HG02973 (cell line): ENCODE data around the gene RANGRF.

Source experiments
- ATAC-seq: cut with Tn5 transposase; IDR thresholded peaks from one replicate; pipeline ENCODE4 v1.9.1; 2021; ENCODE audit warnings: moderate library complexity; ENCODE audit not compliant: unreplicated experiment

The RANGRF gene

DNA sequence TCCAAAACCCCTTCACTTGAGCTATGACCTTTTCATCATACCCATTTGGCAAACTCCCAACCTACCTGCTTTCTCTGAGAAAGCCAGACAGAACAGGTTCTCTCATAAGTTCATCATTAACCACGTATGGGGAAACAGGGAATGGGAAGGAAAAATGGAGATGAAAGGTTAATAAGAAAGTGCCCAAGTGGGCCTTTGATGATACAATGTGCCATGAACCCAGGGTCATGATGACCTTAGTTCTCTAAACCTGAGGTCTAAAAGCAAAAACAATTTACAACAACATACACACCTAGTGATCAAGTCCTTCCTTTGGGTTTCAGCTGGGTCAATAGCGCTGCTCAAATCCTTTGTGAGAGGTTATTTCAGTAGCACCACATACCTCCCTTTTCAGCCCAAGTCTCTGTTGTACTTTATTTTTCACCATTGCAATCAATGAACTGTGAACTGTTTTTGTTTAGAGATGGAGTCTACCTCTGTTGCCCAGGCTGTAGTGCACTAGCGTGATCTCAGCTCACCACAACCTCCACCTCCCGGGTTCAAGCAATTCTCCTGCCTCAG is 14.5 kb upstream of the RANGRF start:
- no peak for ATAC-seq

DNA sequence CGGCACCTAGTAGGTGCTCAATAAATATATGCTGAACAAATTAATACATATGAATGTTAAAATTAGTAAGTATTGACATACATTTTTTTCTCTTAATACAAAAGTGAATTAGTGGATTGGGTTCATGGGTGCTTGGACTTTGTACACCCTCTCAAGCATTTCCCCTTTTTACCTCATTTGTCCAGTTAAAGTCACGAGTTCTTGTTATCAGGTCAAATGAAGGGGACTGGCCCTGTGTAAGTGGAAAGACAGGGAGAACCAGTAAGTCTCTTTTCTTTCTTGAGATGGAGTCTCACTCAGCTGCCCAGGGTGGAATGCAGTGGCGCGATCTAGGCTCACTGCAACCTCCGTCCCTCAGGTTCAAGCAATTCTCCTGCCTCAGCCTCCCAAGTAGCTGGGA is 13.7 kb upstream of the RANGRF start:
- no peak for ATAC-seq

DNA sequence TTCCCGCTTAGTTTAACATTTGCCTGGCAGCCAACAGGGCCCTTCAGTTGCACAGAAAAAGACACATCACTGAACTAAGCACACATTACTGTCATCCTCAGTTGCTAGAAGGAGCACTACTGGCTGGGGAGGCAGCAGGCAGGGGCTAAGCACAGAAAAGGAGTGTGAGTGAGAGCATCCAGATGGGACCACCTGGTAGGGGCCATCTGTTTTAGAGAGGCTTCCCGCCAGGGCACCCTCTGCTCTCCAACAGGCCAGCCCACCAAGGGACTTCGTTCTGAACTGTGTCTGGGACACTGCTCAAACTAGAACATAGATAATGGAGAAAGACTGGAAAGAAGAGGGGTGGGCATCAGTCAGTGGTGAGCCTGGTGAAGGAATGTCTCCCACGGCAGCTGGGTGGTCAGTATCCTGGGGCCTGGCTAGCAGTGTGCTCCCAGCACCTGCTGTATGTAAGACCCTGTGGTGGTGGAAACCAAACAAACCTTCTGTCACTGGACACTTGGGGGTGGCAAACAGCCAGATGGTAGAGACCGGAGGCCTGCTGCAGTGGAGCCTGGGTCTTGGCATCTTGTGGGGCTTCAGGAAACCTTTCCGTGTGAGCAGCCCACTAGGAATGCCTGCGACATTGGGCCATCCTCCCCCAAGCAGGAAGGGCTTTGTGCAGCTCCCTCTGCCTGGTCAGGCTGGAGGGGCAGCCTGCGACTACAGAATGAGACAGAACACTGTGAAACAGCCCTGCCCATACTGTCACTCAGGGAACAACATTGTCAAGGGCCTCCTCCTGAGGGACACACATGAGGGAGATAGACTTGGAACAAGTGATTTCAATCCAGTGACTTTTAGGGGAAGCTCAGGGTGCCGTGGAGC is 12.8 kb upstream of the RANGRF start:
- no peak for ATAC-seq

DNA sequence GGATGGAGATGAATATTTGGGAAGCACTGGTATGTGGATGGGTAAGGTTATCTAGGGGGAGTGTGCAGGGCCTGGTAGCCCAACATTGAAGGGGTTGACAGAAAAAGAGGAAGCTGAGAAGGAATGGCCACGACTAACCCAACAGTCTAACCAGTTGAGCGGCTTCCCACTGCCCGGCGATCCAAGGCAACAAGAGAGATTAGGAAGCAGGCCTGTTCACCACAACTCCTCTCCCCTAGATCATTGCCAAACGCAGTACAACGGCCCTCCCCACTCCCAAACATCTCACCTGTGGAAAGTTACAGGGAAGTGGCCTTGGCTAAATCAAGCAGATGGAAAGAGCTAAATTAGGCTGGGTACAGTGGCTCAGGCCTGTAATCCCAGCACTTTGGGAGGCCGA is 11.2 kb upstream of the RANGRF start:
- no peak for ATAC-seq

DNA sequence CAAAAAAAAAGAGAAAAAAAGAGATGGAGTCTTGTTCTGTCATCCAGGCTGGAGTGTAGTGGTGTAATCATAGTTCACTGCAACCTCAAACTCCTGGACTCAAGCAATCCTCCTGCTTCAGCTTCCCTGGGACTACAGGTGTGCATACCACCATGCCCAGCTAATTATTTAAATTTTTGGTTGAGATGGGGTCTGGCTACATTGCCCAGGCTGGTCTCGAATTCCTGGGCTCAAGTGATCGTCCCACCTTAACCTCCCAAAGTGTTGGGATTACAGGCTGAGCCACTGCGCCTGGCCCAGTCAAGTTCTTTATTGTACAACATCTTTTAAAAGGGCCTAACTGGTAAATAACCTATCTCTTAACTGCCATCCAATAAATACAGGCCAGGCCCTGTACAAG is 6.1 kb upstream of the RANGRF start:
- ATAC-seq = no peak

DNA sequence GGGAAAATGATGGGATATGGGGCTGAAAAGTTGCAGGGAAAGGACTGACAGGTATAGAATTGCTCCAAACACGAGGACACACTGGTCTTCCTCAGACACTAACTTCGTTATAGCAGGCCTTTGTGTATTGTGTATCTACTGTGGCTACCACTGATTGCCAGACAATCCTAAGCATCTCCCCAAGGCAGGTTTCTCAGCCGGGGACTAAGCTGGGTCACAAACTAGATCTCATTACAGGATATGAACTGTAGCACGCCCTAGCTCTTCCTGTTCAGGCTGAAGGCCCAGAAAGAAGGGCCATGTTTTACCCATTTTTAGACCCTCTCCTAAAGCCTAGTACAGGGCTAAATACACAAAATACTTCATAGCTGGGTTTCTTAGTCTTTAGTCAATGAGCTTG is 5.1 kb upstream of the RANGRF start:
- ATAC-seq = no peak

DNA sequence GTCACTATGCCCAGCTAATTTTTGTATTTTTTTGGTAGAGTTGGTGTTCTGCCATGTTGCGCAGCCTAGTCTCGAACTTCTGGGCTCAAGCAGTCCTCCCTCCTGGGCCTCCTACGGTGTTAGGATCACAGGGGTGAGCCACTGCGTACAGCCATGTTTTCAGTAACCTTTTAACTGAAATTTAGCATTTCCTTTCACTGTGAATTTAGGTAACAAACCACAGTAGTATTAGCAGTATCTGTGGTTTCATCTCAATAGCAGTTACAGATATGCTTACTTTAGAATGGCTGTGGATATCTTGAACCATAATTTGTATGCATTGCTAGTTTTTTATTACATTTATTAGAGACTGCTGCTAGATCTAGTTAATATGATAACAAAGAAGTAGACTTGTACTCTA is 4.3 kb upstream of the RANGRF start:
- ATAC-seq = no peak

DNA sequence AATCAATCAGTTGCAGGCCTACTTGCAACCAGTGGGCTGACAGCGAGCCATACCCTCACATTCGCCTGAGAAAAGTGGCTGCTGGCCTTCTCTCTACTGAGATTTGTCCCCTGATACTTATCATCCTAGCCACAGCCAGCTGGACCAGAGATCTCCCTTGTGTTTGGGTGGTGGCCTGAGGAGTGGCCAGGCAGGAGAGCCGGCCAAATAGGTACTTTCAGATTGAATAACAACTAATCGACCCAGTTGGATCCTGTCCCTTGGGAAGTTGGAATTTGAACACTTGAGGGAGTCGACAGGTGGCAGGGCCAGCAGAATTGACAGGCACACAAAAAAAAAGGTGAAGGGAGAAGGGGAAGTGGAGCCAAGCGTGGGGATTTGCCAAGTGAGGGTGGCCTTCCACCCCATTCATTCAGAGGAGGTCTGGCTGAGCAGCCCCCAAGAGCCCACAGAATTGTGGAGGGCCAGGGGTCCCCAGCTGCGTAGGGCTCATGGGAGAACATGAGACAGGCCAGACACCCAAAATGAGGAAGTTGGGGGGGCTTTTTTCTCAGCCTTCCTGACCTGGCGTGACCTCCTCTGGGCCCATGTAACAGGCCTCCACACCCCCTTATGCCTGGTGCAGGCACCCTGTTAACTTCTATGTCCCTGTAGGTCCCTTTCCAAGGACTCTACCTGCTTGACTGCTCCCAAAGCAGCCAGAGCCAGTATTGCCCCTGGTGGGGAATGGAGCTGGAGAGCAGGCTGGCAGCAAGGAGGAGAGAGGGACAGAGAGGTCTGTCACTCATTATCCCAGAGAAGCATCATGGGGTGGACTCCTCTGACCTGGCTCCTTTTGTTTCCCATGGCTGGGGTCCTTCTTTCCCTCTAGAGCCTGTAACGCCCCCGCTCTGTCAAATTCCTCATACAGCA is 2.9 kb upstream of the RANGRF start:
- ATAC-seq = no peak

DNA sequence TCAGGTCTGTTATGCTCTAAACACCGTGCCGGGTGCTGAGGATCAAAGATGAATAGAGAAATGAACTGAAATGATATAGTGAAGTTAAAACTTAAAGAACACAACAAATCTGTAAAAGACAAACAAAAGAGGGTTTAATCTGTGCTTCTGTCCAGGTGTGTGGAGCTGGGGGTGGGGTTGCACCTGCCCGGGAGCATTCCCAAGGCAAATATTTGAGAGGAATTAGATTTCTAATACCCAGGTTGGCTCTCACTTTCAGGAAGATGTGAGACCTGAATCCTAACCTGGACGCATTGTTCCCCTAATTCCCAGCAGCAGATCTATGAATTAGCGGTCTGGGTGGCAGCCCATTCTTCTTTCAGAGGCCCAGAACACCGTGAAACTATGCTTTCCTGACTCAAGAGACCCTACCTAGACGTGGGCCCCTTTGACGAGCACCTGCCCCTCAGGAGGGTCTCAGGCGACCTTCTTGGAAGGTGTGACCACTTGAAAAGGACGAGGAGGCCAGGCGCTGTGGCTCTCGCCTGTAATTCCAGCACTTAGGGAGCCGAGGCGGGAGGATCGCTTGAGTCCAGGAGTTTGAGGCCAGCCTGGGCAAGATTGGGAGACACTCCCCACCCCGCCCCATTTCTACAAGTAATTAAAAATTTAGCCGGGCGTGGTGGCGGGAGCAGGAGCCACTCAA is 677 bp upstream of the RANGRF start:
- no peak for ATAC-seq

DNA sequence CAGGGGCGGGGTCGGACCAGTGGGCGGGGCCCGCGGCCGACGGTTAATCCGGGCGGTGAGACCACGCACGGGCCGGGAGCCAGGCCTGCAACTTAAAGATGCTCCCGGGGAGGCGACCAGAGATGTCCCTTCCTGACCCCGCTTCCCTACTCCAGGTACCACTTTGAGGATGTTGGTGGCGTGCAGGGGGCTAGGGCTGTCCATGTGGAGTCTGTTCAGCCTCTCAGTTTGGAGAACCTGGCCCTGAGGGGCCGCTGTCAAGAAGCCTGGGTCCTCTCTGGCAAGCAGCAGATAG is 580 bp downstream of the RANGRF start:
- no peak for ATAC-seq

DNA sequence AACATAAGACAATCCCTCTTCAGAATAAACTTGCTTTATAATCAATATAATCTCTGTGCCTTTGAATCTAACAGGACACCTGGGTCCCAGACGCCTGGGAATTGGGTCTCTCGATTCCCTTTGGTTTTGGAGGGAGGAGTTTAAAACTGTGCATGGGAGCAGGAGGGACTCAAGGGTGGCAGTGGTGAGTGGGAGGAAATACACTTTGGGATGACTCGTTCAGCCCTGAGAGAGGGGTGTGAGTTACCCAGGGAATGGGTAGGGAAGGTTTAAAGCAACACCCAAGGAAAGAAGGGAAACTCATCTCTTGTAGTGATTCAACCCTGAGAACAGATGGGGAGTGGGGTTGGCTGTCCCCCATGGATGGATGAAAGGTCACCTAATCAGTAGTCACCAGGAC is 1.6 kb downstream of the RANGRF start:
- no peak for ATAC-seq

DNA sequence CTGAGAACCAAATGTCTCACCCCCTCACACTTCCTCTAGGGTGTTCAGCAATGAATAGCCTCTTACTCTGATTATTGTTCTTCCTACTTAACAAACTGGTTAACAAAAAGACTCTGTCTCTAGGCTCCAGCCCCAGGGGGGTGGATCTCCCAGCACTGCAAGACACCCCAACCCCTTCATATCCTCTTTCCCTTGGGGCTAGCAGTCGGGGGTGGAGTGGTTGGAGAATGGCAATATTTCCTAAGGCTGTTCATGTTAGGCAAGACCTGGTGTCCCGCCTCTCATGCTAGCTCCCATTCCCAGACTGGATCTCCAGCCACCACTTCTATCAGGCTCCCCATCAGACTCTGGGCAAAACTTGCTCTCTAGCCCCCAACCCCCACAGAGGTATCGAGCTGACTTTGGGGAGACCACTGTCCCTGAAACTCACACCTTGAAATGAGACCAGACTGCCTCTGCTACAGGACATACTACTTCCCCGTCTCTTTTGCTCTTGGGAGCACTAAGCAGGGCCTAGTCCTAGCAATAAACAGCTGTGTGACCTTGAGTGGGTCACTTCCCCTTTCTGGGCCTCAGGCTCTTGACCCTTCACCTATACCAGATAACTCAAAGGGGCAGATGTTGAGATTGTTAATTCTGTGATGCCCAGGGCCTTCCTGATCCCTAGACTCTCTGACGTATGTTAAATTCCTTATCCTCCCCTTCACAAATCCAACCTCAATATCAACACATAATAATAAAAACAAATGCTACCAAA is 4.3 kb downstream of the RANGRF start:
- ATAC-seq = no peak

DNA sequence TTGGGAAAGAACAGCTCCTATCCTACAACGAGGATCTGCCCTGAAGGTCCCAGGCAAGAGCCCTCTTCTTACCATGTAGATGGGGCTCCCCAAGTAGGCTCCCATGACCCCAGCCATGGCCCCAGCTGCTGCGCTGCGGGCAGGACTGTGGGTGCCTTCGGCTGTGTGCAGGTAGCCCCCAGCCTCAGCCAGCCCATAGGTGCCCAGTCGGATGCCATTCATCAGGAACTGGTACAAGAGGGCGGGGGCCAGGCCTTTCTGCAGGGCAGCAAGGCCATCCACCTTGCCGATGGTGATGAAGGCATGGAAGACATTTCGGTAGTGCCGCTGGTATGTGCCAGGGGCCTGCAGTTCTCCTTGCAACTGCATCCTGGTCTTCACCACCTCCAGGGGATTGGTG is 5.9 kb downstream of the RANGRF start:
- no peak for ATAC-seq

DNA sequence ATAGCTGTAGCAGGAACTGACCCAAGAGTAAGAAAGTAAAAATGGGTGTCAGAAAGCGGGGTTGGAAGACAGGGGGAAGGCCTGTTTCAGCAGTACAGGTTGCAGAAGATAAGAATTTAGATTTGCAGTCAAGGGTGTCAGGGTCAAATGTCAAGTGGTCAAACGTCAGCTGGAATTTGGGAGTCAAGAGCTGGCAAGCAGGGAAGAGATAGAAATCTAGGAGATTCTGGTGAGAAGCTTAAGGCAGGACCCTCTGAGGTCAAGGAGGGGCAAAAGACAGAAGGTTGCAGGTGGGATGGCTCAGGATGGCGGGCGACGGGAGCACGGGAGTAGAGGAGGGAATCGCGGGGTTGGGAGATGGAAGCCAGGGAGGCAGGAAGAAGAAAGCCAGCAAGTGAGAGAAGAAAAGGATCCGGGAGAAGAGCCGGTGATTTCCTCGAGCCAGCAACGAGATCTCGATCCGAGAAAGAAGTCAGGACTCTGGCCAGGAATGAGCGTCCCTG is 6.4 kb downstream of the RANGRF start:
- no peak for ATAC-seq

DNA sequence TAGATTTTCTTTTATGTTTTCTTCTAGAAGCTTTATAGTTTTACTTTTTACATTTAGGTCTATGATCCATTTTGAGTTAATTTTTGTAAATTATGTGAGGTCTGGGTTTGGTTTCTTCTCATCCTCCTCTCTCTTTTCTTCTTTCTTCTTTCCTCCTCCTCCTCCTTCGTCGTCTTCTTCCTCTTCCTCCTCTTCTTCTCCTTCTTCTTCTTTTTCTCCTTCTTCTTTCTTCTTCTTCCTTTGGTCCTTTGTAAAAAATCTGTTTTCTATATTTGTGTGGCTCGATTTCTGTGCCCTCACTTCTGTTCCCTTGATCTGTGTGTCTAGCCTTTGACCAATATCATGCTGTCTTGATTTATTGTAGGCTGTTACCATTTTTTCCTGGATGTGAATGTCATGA is 11.8 kb downstream of the RANGRF start:
- no peak for ATAC-seq

DNA sequence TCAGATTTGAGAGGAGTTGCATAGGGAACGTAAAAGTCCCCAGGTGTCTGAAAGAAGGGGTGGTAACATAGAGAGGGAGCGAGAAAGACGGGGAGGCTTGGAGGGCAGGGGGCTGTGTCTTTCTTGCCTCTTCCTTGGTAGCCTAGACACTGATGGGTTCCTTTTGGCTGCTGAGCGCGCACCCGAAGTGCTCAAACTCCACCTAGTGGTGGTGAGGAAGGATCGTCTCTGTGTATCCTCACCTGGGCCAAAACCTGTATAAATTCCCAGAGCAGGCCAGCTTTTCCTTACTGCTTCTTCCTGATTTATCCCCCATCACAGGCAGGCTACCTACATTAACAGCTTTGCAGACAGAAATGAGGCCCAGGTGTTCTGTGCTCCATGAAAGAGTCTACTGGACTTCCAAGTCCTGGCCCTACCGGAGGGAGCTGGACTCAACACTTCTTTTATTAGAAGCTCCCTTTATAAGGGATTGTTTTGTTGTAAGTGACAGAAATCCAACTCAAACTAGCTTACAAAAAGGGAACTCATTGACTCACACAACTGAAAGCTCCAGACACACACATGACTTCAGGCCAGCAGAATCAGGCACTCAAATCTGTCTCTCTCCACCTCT is 12.3 kb downstream of the RANGRF start:
- ATAC-seq = no peak

DNA sequence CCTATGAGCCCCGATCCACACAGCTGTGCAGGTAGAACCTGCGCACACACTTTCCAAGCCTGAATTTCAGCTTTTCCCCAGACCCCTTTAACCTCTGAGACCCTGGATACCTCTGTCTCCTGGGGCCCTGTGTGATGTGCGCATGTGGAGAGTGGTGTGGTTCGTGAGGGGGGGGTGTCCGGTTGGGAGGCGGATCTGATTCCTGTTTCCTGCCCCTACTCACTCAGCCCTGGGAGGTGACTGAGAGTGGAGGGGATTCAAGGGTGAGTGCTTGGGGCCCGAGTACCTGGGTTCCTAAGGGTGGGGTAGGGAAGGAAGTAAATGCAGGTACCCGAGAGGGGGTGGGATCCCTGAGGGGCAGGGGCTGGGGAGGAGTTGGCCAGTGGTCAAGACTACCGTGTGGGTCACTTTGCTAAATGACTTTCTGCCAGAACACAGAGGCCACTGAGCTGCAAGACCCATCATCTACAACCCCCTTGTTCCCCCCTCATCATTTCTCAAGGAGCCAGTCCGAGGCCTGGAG is 22.2 kb downstream of the RANGRF start:
- no peak for ATAC-seq

DNA sequence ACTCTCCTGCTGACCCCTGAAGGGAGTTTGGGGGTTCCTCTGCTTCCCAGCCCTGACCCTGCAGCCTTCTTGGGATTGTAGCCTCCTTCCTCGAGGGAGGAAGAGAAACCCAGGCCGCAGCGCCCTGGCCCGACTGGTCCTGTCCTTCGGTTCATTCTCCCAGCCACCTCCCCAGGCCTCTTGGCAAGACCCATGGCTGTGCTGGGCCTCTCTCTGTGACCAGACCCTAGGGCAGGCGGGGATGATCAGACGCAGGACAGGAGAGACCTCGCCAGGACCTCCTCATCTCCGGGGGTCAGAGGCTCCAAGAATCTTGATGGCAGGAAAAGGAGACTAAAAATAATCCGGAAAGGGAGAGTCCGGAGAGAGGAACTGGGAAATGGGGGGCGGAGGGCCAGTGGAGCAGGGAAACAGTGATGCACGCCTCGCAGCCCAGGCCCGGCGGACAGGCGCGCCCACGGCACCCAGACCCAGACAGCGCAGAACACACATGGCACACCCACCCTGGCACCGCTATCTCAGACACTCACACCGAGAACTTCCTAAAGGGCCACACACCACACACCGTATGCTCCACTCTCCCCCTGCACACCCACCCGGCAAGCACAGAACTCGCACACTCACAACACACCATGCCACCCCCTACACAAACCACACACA is 22.8 kb downstream of the RANGRF start:
- no peak for ATAC-seq

DNA sequence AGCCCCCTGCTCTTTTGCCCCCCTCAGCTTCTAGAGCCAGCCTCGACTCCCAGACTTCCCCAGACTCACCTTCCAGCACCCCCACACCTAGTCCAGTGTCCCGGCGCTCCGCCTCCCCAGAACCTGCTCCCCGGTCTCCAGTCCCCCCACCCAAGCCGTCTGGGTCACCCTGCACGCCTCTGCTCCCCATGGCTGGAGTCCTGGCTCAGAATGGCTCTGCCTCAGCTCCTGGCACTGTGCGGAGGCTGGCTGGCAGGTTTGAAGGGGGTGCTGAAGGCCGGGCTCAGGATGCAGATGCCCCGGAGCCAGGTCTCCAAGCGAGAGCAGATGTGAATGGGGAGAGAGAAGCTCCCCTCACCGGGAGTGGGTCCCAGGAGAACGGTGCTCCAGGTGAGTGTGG is 23.8 kb downstream of the RANGRF start:
- no peak for ATAC-seq
